H9 (cell line): ENCODE measurements around the gene DLX1. TPM values are rescaled to one million over a fixed set of nuclear protein-coding genes. Genes with fewer than 3 reads are reported as not detected.

ENCODE experiments used
- DNase-seq: peaks from one replicate; pipeline ENCODE4 v3.0.0-alpha.2; 2017
- H2AFZ ChIP-seq: one replicate; pipeline ENCODE4 v1.6.1; 2013; ENCODE audit warnings: mild to moderate bottlenecking, low read length, control low read depth, moderate library complexity
- H2AK5ac ChIP-seq: 2 replicates; pipeline ENCODE4 v1.6.1; 2013; ENCODE audit warnings: low read length, control low read depth, mixed read lengths; ENCODE audit not compliant: insufficient read length
- H2BK120ac ChIP-seq: one replicate; pipeline ENCODE4 v1.6.1; 2013; ENCODE audit warnings: low read depth, mild to moderate bottlenecking, low read length, control low read depth, inconsistent platforms; ENCODE audit not compliant: poor library complexity, severe bottlenecking
- H2BK12ac ChIP-seq: 2 replicates; pipeline ENCODE4 v1.6.1; 2013; ENCODE audit warnings: low read length, control low read depth, mixed read lengths, low read depth; ENCODE audit not compliant: insufficient read length
- H2BK15ac ChIP-seq: 2 replicates; pipeline ENCODE4 v1.6.1; 2013; ENCODE audit warnings: low read depth, low read length, control low read depth
- H2BK20ac ChIP-seq: one replicate; pipeline ENCODE4 v1.6.1; 2013; ENCODE audit warnings: low read depth, mild to moderate bottlenecking, low read length, control low read depth, inconsistent platforms; ENCODE audit not compliant: poor library complexity, severe bottlenecking
- H2BK5ac ChIP-seq: 2 replicates; pipeline ENCODE4 v1.6.1; 2013; ENCODE audit warnings: low read length, control low read depth, mixed read lengths; ENCODE audit not compliant: insufficient read length
- H3K14ac ChIP-seq: 2 replicates; pipeline ENCODE4 v1.6.1; 2013; ENCODE audit warnings: low read length, control low read depth; ENCODE audit not compliant: insufficient read depth
- H3K18ac ChIP-seq: 2 replicates; pipeline ENCODE4 v1.6.1; 2013; ENCODE audit warnings: low read depth, mild to moderate bottlenecking, mixed read lengths, low read length, control low read depth; ENCODE audit not compliant: insufficient read length
- H3K23ac ChIP-seq: 2 replicates; pipeline ENCODE4 v1.6.1; 2013; ENCODE audit warnings: low read length, control low read depth, mixed read lengths, low read depth; ENCODE audit not compliant: insufficient read length
- H3K23me2 ChIP-seq: 2 replicates; pipeline ENCODE4 v1.6.1; 2013; ENCODE audit warnings: low read depth, mild to moderate bottlenecking, mixed read lengths, low read length, control low read depth; ENCODE audit not compliant: insufficient read length, poor library complexity, severe bottlenecking
- H3K27ac ChIP-seq: 2 replicates; pipeline ENCODE4 v1.5.1; 2013; ENCODE audit warnings: low read length, control low read depth, mixed read lengths, low read depth; ENCODE audit not compliant: insufficient read length
- H3K27me3 ChIP-seq: 2 replicates; pipeline ENCODE4 v1.6.1; 2013; ENCODE audit warnings: low read length, control low read depth, inconsistent platforms; ENCODE audit not compliant: insufficient read depth
- H3K4ac ChIP-seq: 2 replicates; pipeline ENCODE4 v1.6.1; 2013; ENCODE audit warnings: low read depth, mild to moderate bottlenecking, control low read depth, inconsistent platforms, low read length, moderate library complexity
- H3K4me1 ChIP-seq: 2 replicates; pipeline ENCODE4 v1.6.1; 2013; ENCODE audit warnings: low read length, control low read depth, inconsistent platforms; ENCODE audit not compliant: insufficient read depth
- H3K4me2 ChIP-seq: 2 replicates; pipeline ENCODE4 v1.6.1; 2013; ENCODE audit warnings: low read length, control low read depth, mixed read lengths; ENCODE audit not compliant: insufficient read length, insufficient read depth
- H3K56ac ChIP-seq: 2 replicates; pipeline ENCODE4 v1.6.1; 2013; ENCODE audit warnings: low read depth, mild to moderate bottlenecking, mixed read lengths, low read length, control low read depth; ENCODE audit not compliant: insufficient read length
- H3K79me1 ChIP-seq: 2 replicates; pipeline ENCODE4 v1.6.1; 2013; ENCODE audit warnings: low read depth, mild to moderate bottlenecking, moderate library complexity, low read length, control low read depth, inconsistent platforms; ENCODE audit not compliant: insufficient read depth, poor library complexity, severe bottlenecking
- H3K79me2 ChIP-seq: 2 replicates; pipeline ENCODE4 v1.6.1; 2013; ENCODE audit warnings: low read length, control low read depth, inconsistent platforms; ENCODE audit not compliant: insufficient read depth
- H3K9ac ChIP-seq: 2 replicates; pipeline ENCODE4 v1.6.1; 2013; ENCODE audit warnings: low read length, control low read depth, mixed read lengths; ENCODE audit not compliant: insufficient read length; ENCODE audit errors: extremely low read depth
- H3K9me3 ChIP-seq: one replicate; pipeline ENCODE4 v1.6.1; 2013; ENCODE audit warnings: low read depth, low read length, inconsistent platforms; ENCODE audit not compliant: control insufficient read depth
- H3T11ph ChIP-seq: one replicate; pipeline ENCODE4 v1.6.1; 2013; ENCODE audit warnings: mild to moderate bottlenecking, low read length, control low read depth, inconsistent platforms
- H4K20me1 ChIP-seq: one replicate; pipeline ENCODE4 v1.6.1; 2013; ENCODE audit not compliant: control insufficient read depth, insufficient read length, insufficient read depth
- H4K5ac ChIP-seq: 2 replicates; pipeline ENCODE4 v1.6.1; 2013; ENCODE audit warnings: low read depth, mild to moderate bottlenecking, mixed read lengths, low read length, control low read depth; ENCODE audit not compliant: insufficient read length
- H4K8ac ChIP-seq: replicated peaks from 2 replicates; pipeline ENCODE4 v1.6.1; 2013; ENCODE audit warnings: low read length, control low read depth, mixed read lengths, low read depth; ENCODE audit not compliant: insufficient read length
- H4K91ac ChIP-seq: 2 replicates; pipeline ENCODE4 v1.6.1; 2013; ENCODE audit warnings: low read depth, mild to moderate bottlenecking, moderate library complexity, mixed read lengths, low read length, control low read depth; ENCODE audit not compliant: insufficient read length
- H3K27ac Mint-ChIP-seq, 3 experiments: 2 replicates in 2 of 3; 3 replicates in 1 of 3; pipeline ENCODE4 v1.8.0; 2020 to 2021; ENCODE audit warnings: mixed read lengths in 3 of 3, mild to moderate bottlenecking in 1 of 3, moderate library complexity in 1 of 3
- H3K27me3 Mint-ChIP-seq: 2 replicates; pipeline ENCODE4 v1.8.0; 2021; ENCODE audit warnings: low read depth, mild to moderate bottlenecking, moderate library complexity, mixed read lengths
- H3K36me3 Mint-ChIP-seq, 3 experiments: 2 replicates in 2 of 3; 3 replicates in 1 of 3; pipeline ENCODE4 v1.8.0; 2020 to 2021; ENCODE audit warnings: low read depth in 3 of 3, mixed read lengths in 3 of 3; ENCODE audit not compliant: insufficient read depth in 1 of 3
- H3K4me1 Mint-ChIP-seq, 2 experiments: 2 replicates each; pipeline ENCODE4 v1.8.0; 2020; ENCODE audit warnings: mixed read lengths in 2 of 2
- H3K4me3 Mint-ChIP-seq, 2 experiments: 2 replicates in 1 of 2; 3 replicates in 1 of 2; pipeline ENCODE4 v1.8.0; 2020 to 2021; ENCODE audit warnings: mild to moderate bottlenecking in 2 of 2, mixed read lengths in 2 of 2, moderate library complexity in 1 of 2
- H3K9me3 Mint-ChIP-seq, 2 experiments: 2 replicates in 1 of 2; 3 replicates in 1 of 2; pipeline ENCODE4 v1.8.0; 2020; ENCODE audit warnings: mild to moderate bottlenecking in 2 of 2, mixed read lengths in 2 of 2, moderate library complexity in 1 of 2
- CTCF ChIP-seq: fragments of 200-600 bp; sonication (generic); conservative IDR thresholded peaks from 3 replicates; pipeline ENCODE4 v1.8.0; 2021; ENCODE audit warnings: antibody characterized with exemption, mild to moderate bottlenecking
- WGBS: extraction: QIAGEN DNeasy Blood & Tissue Kit; methylation state at CpG from one replicate; pipeline ENCODE4 v1.1.7; 2013; ENCODE audit warnings: missing lambda C conversion rate, low lambda C conversion rate, mixed read lengths; ENCODE audit not compliant: insufficient read length; ENCODE audit errors: extremely low coverage; 5-methylcytosine and 5-hydroxymethylcytosine counted together
- total RNA-seq: library from RNA; stranded (reverse); gene quantifications from 2 replicates; pipeline ENCODE4 v1.2.1, GENCODE V29; 2021

Gene DLX1
- total RNA-seq, 1 experiment from 2014 or later: not detected

- WGBS: no CpG with 5 or more reads among the region's 3 CpGs
- Histone ChIP-seq H3K4me1 (peaks cover 4% of the 10 kb centered on the region; the same call in 1 of the 2 replicates), H4K8ac (no peak overlapping the region), H4K5ac (no peak overlapping the region), H2BK20ac (no peak overlapping the region), H3K18ac (no peak overlapping the region), H3K27ac (no peak overlapping the region), H4K91ac (no peak overlapping the region), H3K56ac (no peak overlapping the region), H3K9ac (no peak overlapping the region), H4K20me1 (no peaks in the 10 kb centered on the region), H3K23me2 (no peaks in the 10 kb centered on the region), H3K4me2 (no peak overlapping the region), H2BK12ac (no peak overlapping the region), H3K9me3 (no peaks in the 10 kb centered on the region), H3K23ac (no peak overlapping the region), H2BK120ac (no peak overlapping the region), H3K4ac (no peak overlapping the region), H2AK5ac (no peak overlapping the region), H3K79me2 (no peaks in the 10 kb centered on the region), H2BK5ac (no peak overlapping the region), H3K27me3 (peaks cover 2% of the 10 kb centered on the region; the same call in 1 of the 2 replicates), H3T11ph (no peak overlapping the region), H3K14ac (no peak overlapping the region), H2BK15ac (no peak overlapping the region), H2AFZ (no peak overlapping the region), H3K79me1 (no peaks in the 10 kb centered on the region)
- H3K9me3 Mint-ChIP-seq: peaks cover 16 to 27% of the 10 kb centered on the region in 2 experiments
- no peak for DNase-seq
- peaks cover 27% of the 10 kb centered on the region for H3K27me3 Mint-ChIP-seq
- H3K36me3 Mint-ChIP-seq: peaks cover 0 to 32% (median 2%) of the 10 kb centered on the region in 3 experiments; a peak in 5 of 7 replicates
- H3K4me3 Mint-ChIP-seq: no peak overlapping the region
- no peak; the same call in 1 of the 3 replicates for TF ChIP-seq CTCF
- H3K4me1 Mint-ChIP-seq: peaks cover 26 to 36% of the 10 kb centered on the region in 2 experiments
- no peak overlapping the region for H3K27ac Mint-ChIP-seq
Measured at GRCh38 chr2:172134270-172134669, 49.0 kb downstream of the DLX1 start.
